ENCODE results near the gene PITX3. TPM values are rescaled to one million over a fixed set of nuclear protein-coding genes. Genes with fewer than 3 reads are reported as not detected.

PITX3 gene
- total RNA-seq = not detected

DNA sequence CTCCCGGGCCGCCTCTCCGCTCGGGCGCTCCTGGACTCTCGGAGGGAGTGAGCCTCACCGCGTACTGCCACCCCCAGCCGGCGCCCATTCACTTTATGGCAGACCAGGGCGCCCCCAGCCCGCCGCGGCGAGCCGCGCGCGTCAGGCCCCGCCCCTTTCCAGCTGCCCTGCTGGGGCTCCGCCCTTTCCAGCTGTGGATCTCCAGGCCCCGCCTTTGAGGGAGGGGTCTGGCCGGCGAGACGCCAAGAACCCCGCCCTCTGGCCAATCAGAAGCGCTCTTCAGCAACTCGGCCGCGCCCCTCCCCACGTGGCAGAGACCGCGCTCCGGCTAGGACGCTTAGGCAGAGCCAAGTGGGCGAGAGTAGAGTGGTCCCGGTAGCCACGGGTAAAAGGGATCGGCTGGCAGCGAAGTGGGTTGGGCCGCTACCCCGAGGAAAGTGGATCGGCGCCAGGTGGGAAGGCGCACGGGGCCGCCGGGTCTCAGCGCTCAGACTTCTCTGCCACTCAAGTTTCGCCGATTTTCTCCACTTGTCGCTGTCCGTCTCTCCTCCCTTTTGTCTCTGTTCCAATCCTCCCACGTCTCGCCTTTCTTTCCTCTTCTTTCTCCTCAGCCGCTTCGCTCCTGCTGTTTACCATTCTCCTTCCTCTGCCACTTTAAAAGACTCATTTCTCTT, at the start of gene PITX3:
PITX3 (minus strand) TSS at position 69 of the 674 bp plus-strand sequence. CDS start 9,432 bp downstream, outside the sequence.
- peak; percentile 47 for DNase-seq

DNA sequence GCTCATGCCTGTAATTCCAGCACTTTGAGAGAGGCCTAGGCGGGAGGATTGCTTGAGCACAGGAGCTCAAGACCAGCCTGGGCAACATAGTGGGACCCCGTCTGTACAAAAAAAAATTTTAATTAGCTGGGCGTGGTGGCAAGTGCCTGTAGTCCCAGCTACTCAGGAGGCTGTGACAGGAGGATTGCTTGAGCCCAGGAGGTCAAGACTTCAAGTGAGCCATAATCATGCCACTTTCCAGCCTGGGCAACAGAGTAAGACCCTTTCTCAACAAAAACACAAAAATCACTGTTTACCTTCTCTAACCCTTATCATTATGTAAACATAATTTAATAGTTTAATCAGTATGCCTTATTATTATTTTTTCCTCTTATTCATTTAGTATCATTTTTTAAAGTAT, 48.5 kb upstream of the PITX3 start:
- DNase-seq = no peak

DNA sequence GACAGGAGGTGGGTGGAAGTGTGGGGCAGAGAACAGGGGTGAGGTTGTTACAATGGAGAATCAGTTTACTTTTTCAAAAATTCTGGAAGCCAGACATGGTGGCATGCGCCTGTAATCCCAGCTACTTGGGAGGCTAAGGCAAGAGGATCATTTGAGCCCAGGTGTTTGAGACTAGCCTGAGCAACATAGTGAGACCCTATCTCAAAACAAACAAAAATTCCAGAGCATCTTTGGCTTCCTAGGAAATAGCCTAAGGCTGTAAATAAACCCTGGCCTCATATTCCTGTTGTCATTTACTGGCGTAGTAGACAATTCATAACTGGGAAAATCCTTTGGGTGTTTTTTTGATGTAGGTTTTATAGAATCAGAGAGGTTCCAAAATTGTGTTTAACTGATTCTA, 48.0 kb upstream of the PITX3 start:
- no peak for DNase-seq

DNA sequence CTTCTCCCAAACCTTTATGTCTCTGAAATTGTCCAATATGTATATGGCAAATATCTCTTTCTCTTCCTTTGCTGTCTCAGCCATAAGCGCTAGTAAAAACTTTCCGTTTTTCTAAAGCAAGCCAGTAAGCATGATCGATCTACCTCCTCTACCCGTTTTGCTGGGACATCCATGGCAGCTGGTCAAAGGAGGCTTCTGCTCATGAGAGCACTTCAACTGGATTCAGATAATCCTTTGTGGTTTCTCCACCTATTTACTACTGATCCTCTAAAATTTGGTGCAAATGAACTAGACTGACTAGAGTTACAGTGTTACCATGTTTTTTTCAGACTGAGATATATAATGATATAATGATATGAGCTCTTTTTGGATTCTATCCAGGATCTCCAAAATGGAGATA, 46.7 kb upstream of the PITX3 start:
- DNase-seq = no peak

DNA sequence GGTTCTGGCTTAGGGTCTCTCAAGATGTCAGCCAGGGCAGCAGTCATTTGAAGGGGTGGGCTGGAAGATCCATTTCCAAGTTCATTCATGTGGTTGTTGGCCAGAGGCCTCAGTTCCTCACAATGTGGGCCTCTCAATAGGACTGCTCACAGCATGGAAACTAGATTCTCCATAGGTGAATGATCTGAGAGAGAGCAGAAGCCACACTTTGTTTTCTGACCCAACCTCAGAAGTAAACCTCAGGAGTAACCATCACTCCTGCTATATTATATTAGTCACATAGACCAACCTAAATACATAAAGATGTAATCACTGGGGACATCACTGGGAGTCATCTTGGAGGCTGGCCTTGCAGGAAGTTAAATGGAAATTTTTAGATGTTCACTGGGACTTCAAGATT, 46.2 kb upstream of the PITX3 start:
- DNase-seq = no peak

DNA sequence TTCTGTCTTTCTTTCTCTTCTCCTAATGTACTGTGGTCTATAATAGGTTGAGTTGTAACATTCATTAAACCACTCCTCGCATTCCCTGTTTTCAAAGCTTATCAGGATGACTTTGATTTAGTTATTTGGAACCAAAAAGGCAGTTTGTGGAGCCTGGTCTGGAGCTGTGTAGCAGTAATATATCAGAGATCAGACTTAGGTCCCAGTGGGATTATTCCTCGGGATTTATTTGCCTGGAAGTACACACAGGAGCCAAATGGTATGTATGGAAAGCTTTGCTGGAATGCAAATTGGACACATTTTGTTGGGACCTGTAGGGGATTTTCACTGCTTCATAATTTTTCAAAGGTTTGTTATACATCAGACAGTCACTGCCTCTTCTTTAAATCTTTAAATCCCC, 44.9 kb upstream of the PITX3 start:
- no peak for DNase-seq

DNA sequence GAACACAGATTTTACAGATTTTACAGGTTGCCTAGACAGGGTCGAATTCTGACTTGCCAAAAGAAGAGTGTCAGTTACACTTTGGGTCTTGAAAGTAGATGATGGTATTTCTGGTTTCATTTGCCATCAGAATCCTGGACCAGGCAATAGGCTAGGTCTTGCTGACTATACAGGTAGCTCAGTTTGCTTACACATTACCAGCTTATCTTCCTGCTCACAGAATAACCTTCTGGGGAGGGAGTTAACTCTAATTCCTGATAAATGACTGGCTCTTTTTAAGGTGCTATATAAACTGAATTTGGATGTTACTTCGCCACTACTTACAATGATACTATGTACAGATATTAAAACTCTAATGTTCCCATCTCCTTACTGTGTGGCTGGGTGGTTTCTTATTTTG, 43.8 kb upstream of the PITX3 start:
- no peak for DNase-seq

DNA sequence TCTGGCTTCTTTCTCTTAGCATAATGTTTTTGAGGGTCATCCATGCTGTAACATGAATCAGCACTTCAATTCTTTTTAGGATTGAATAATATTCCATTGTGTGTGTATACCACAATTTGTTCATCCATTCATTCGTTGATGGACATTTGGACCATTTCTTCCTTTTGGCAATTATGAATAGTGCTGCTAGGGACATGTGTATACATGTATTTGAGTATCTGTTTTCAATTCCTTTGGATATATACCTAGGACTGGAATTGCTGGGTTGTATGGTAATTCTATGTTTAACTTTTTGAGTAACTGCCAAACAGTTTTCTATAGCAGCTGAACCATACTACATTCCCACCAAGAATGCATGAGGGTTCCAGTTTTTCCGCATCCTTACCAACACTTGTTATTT, 43.2 kb upstream of the PITX3 start:
- no peak for DNase-seq

DNA sequence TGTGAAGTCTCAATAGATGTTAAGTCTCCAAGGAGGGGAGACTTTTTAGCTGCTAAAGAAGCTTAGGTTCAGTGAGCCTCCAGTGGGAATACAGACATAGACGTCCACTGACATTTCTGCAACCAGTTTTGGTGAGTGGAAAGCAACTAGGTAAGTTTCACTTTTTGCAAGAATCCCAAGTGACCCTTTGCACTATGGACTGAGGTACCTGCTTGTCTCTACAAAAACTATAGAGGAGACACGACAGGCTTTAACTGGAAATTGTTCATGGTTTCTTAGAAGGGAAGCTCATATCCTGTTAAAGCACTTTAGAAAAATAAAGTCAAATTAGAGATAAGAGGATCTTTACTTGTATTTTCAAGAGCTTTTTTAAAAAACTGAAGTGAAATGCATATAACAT, 42.6 kb upstream of the PITX3 start:
- no peak for DNase-seq

DNA sequence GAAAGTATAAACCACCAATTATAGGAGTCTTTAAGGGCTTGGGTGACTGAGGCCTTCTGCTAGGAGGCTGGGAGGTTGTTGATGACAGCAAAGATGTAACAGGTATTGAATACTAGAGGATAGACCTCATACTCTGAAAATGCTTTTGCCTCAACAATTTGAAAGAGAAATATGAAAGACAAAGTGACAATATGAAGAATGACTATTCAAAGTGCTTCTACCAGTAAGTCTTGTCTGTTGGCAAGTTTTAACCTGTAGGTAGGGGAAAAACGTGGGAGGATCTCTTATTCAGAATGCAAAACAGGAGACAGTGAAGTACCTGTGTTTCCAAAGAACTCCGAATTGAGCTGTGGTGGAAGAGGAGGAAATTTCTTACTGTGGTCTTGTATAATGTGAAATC, 42.2 kb upstream of the PITX3 start:
- no peak for DNase-seq

DNA sequence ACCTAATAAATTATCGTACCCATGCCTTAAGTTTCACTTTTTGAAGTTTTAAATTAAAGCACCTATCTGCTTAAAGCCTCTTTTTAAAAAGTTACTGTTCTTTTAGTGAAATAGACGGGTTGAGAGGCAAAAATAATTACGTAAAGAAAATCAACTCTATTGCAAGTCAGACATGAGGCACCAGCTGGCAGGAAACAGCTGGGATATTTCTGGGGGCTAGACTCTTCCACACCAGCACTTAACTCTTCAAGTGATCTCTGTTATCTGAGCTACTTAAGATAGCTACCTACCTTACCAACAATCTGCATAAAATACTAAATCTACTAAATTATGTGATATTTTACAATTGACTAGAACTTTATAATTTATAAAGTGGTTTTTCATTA, 39.8 kb upstream of the PITX3 start:
- no peak for DNase-seq

DNA sequence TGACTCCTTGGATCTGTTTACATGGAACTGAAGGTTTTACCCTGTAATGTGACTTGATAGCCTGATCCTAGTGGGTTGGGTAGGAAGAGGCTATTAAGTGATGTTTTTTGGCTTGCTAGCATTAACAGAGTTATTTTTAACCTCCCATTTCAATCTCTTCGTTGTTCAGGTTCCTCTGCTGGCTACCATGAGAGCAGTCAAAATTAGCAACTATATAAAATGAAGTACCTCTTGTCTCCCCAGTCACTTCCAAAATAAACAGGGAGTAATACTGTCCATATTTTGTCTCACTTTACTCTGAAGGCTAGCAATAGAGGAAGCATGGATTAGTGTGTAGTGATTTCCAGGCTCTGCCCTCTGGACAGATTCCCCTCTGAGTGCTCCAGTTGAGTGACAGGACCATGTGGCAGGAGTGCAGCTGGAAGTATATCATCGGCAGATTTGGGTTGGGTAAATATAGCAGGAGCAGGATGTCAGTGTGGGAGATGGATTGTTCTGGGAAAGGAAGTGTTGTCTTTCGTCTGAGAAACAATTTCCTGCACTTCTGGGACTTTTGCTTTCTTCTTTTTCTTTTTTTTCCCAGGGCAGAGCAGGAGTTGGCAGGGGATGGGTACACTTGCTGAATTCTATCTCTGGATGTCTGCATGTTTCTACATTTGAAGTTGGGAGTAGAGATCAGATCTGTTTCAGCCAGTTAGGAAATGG, 39.2 kb upstream of the PITX3 start:
- peak; percentile 11 for DNase-seq

DNA sequence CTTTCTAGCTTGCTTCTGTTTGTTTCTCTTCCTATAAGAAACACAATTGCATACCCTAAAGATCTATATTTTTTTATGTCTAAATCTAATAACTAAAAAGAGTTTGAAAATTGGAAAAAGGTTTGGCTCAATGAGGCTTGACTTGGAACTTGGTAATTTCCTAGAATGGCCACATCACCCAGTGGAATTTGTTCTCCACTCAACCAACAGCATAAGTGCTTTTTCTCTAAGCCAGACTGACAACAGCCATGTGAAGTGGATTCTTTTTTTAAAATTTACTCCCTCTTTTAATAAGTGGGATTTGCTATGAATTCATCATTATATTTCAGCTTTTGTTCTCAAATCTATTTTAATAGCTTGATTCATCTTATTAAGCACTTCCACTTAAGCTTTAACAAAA, 37.8 kb upstream of the PITX3 start:
- no peak for DNase-seq

DNA sequence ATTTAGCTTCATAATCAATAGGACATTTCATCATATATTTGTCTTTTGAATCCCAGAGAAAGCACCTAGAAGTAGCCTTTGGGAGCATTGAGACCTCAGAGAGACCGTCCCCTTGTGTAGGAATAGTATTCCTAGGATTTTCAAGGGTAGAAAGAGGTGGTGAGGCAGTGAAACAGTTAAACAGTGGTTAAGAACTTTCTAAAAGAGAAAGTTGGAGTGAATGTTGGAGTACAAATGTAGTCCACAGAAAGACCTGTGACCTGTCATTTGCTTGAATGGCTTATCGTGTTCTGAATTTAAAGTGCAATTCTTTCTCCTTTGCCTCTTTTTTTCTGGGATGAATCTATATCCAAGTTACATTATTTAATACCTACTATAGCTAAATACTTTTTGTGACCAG, 34.0 kb upstream of the PITX3 start:
- no peak for DNase-seq

DNA sequence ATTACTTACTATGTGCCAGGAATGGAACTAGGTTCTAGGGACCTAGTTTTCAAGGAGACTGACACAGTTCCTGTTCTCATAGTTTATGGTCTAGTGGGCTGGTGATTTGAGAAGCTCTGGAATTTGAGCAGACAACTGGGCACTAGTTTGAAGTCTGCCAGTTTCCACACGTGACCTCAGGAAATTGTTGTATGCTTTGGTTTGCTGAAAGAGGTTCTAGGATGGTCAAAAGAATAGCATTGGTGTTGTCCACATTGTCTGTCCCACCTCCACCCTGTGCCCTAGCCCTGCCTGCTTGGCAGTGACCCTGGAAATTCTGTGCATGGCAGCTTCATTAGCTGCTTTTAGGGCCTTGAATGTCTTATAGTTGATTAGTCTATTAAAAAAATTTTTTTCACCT, 32.8 kb upstream of the PITX3 start:
- no peak for DNase-seq

DNA sequence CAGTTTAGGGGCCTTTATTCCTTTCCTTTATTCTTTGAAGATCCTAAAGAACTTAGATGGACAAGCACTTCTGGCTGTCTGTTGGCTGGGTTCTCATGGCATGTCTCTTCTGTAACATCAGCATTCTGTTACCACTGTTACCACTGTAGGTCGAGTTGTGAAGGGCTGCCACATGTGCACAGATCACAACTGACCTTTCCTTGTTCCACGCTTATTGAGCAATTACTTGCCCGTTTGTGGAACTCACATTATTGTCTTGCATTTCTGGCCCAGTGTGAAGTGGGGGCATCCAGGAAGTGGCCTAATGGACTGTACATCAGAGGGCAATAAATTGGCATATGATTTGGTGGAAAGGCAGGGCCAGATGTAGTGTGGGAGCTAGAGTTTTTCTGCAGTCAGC, 27.7 kb upstream of the PITX3 start:
- no peak for DNase-seq

DNA sequence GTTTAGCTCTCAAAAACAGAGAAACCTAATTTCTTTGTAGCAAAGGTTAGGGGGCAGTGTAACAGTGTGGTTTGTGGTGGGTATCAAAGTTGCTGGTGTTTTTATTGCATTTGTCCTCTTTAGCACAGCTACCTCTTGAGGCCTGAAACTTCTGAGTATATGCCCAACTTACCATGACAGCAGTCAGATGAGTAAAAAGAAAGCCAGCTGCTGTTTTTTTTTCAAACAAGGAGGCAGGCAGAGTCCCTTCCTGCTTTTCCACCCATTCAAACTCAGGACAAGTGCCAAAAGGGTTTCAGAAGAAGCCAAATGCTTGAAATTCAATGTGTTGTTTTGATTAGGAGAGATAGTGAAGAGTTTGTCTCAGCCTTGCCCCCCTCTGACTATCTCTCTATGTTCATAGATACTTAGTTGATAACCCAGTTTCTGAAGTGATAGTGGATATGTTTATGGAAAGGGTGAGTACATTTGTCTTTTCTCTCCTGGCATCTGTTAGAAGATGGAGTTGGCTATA, 27.1 kb upstream of the PITX3 start:
- no peak for DNase-seq

DNA sequence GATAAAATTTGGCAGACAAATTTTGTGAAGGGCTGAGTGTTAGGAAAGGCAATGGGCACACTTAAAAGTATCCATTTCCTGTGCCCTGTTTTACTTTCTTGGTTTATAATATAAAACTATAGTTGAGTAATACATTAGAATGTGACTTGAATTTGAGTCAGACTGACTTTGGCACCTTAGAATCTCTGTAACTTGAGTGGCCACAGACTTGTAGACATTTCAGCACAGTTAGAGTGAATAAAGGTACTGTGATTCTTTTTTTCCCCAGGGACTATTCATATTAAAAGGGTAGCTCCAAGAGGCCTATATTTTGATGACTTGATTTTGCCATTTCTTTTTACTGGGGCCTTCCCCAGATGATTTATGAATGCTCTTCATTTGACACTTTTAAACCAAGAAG, 26.4 kb upstream of the PITX3 start:
- no peak for DNase-seq

DNA sequence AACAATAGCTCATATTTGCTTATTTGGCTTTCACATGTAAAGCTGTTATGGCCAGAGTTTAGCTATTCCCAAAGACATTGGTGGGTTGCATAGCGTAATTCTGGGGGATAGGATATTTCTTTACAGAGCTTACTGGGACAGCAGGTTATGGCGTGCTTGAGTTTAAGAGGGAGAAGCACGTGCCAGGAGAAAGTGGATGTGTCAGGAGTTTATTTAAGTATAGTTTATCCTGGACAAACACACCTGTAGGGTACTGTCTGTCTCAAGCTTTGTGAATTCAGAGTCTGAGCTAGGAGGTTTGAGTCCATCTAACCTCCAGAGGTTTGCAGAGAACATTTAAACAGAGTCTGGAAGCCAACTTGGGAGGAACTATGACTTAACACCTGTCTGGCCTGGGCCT, 25.4 kb upstream of the PITX3 start:
- no peak for DNase-seq

DNA sequence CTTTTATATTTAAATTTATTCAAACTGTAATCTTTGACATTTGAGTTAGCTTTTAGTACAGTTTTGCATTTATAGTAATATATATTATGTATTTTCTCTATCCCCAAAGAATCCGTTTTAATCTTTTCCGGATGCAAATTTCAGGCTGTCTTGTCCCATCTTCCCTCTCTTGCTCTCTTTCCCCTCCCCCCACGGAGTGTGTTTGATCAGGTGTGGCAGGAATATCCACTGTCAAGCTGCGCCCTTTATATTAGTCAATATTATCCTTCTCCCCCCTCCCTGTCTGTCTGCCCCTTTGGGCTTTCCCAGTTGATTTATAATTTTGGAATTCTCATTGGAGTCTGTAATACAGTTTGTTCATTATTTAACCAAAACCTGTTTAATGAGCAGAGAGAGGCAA, 23.1 kb upstream of the PITX3 start:
- DNase-seq = no peak

DNA sequence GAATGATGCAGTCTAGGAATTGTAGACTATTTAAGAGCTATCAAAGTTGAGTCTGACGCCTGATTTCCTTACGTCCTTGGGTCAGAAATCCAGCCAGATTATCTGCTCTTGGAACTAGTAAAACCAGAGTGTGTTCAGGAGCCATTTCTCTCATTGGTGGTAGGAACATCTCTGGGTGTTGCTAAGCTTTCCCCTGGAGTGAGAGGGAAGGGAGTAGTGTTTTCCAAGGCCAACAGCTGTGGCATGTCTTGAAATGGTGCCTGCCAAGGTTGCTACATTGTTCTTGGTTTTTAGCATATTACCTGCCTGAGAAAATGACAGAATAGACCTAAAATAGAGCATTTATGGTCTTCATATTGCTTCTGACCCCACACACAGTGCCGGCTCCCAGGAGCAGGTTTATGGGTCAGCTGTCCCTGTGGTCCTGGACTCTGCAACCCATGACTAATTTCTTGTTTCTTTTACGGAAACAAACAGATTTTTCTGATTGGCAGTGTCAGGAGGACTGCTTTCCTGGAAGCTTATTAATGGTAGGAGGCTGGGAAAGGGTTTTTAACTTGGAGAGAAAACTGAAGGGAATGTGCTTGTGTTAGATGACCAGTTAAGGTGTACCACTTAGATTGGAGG, 21.5 kb upstream of the PITX3 start:
- no peak for DNase-seq

DNA sequence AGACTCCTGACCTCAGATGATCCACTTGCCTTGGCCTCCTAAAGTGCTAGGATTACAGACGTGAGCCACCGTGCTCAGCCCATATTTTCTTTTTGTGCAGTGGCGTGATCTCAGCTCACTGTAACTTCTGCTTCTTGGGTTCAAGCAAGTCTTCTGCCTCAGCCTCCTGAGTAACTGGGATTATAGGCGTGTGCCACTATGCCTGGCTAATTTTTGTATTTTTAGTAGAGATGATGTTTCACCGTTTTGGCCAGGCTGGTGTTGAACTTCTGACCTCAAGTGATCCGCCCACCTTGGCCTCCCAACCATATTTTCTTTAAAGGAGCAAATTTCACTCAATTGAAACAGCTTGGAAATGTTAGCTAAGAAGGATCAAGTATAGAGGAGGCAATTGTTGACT, 20.5 kb upstream of the PITX3 start:
- no peak for DNase-seq

DNA sequence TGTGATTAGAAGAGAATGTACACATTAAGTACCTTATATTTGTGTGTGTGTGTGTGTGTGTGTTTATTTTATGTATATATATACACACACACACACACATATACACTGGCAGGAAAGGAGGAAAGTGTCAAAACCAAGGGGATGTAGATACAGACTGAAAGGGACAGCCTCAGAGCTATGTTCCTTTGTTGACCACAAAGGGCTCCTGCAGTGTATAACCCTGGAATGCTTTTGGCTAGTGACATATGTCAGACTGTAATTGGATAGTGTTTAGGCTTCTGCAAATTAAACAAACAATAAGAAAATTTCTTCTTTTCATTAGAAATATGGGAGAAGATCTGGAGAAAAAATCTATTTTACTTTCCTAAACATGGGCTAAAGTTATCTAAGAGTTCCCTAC, 19.9 kb upstream of the PITX3 start:
- DNase-seq = no peak

DNA sequence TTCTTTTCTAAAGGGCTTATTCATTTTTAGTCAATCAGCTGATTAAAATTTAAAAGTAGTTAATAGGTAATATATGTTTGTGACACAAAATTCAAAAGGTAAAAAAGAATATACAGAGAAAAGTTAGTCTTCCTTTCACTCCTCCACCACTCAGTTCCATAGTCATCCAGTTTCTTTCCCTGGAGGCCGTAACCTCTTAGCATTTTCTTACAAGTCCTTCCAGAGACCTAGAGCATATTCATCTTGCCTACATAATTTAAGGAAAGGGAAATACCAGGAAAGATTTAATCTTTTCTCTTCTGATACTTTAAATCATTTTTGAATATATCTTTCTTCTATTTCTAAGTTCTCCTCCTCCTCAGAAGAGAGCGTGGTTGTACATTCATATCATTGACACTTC, 14.1 kb upstream of the PITX3 start:
- DNase-seq = no peak
